NCI-H2196 treated with DMSO at 0.1 percent for 48 hours (cell line): Measurements from ENCODE around the gene ADI1.
A peak's percentile ranks its signal among the peaks of the same experiment; 100 is the strongest.
"Not testable (repeated sequence)": the region's sequence is repeated elsewhere in the genome, so short reads cannot be mapped to it uniquely, and the experiment has no call there.

ENCODE experiments used
- DNase-seq: peaks from one replicate; lab custom pipeline; 2025; ENCODE audit not compliant: unreplicated experiment; lab: John Stamatoyannopoulos, UW

The ADI1 gene

GRCh38 chr2:3464401-3465005 is 54.8 kb downstream of the ADI1 start:
- no peak for DNase-seq

DNA sequence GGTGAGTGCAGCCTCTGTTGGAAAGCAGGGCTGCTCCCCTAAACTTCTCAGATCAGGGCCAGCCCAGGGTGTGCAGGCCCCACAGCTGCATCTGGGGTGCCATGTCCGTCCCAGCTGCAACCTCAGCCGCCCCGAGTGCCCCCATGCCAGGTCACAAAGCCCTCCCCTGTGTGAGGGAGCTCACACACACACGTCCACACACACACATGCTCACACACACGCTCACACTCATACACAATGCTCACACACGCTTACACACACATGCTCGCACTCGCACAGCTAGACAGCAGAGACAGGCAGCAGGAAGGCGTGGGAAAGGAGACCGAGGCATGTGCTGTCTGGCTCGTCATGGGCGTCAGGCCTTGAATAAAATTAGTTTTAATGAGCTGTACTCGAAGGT is 55.4 kb downstream of the ADI1 start:
- no peak for DNase-seq

DNA sequence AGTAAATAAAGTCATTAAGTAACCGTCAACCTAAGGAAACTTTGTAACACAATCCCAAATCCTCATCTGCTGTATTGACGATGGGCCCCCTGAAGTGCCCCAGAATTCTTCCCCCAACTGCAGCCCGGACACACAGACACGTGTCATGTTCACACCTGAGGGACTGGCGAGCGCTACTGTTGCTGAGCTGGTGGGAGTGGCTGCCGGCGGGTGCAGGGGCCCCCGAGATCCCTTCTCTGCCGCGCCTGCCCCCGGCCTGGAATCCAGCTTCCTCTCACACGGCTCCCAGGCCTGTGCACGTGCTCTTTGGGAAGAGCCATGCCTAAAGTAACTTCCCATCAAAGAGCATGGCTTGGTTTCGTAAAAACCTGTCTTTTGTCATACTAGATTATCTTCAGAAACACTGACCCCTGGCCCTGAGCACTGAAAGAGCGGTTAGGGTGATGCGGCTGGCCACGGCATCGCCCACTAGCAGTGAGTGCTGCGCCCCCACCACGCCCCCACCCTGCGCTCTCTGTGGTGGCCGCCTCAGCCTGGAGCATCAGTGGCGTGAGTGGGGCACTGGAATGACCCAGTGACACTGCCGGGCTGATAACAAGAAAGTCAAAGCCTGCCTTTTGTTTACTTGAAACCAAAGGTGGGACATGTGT is 56.0 kb downstream of the ADI1 start:
- DNase-seq: no peak

- no peak for DNase-seq
These were observed 56.7 kb downstream of the ADI1 start for GRCh38 chr2:3462493-3463104.

DNA sequence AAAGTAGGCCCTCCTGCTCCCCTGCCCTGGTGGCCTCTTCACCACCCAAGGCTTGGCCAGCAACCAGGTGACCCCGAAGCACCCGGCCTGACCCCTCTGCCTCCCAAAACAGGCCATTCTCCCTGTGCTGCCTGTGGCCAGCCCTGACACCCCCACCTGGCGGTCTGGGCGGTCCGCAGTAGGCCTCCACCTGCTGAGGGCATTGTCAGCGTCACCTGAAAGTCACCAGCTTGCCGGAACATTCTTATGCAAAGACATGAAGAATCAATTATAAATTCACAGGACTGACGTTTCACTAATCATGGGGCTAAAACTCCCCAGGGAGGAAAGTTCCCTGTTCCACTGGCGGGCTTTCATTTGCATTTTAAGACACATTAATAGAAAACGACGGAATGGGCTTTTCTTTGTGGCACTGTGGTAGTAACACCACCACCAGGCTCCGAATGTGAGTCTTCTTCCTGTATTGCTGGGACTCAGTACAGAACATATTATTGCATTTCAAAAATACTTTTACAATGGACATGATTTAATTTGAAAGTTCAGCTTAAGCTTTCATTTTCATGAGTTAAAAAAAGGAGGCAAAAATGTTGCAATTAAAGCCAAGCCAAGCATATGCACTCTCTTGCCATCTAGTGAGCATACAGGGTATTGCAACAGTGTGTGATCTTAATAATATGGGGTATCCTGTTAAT is 57.4 kb downstream of the ADI1 start:
- no peak for DNase-seq

DNA sequence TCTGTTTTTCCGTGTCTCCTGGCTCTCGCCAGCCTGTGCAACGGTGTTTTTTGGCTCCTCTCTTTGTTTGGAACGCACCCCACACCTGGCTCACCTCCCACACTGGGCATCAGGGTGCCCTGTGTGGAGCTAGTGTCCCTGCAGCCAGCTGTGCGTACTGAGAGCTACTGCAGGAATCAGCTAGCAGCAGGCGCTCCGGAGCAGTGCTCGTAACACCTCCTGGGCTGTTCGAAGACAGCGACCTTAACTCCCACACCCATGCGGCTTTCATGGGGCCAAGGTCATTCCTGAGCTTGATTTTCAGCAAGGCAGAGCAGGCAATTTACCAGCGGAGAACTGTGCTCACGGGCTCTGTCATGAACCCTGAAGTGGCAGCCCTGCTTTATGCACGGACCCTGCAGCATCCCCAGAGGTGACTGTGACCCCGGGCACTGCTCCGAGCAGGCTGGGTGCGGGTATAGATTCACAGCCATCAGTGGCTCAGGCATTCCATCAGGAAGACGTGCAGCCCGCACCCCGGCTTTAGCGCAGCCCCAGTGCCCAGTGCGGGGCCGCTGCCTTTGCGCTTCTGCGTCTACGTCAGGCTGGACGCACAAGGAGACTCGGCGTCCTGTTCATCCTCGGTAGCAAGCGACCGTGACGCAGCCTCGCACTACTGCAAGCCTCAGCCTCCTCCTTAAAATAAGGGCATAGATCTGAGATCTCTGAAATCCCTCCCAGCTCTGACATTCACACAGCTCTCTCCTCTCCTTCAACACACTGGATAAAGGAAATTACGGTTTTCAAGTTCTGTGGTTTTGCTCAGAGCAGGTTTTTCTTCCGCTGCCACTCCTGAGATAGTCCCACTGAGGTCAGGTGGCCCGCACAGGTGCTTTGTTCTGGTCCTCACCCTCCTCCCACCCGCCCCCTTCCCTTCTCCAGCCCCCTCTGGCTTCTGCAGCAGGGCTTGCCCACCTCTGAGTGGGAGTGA is 58.2 kb downstream of the ADI1 start:
- no peak for DNase-seq

GRCh38 chr2:3460156-3460555 is 59.2 kb downstream of the ADI1 start:
- DNase-seq: no peak

DNA sequence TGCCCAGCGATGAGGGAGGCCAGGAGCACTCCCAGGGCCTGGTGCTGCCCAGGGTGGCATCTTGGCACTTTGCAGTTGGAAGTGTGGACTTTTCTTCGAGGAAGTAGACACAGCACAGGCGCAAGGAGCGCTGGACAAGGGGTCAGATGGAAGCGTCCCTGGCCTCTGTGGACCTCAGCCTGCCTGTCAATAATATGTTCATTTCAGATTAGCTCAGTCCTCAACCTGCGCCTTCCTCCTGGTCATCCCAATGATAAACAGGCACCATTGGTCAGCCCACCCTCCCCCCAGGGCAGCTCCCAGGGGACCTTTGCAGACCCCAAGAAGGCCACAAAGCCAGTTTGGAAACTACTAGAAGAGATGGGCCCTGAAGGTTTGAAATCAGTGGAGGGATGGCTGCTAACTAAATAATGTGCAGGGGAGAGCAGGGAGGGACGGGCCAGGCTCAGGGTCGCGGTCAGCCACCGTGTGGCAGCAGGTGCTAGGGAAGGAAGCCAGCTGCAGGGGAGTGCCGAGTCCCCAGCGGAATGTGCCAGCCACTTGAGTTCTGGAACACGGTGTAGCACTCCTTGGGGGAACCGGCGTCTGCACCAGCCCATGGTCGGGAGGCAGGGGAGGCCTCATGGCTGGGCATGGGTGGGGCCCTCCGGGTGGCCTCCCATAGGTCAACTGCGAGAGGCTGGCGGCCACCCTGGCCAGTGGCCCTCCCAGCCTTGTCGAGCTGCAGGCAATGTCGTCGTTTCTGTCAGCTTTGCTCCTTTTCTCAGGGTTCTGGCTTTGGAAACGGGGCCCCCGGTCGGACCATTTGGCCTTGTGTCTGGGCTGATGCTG is 59.9 kb downstream of the ADI1 start:
- DNase-seq: peak; percentile 7

DNA sequence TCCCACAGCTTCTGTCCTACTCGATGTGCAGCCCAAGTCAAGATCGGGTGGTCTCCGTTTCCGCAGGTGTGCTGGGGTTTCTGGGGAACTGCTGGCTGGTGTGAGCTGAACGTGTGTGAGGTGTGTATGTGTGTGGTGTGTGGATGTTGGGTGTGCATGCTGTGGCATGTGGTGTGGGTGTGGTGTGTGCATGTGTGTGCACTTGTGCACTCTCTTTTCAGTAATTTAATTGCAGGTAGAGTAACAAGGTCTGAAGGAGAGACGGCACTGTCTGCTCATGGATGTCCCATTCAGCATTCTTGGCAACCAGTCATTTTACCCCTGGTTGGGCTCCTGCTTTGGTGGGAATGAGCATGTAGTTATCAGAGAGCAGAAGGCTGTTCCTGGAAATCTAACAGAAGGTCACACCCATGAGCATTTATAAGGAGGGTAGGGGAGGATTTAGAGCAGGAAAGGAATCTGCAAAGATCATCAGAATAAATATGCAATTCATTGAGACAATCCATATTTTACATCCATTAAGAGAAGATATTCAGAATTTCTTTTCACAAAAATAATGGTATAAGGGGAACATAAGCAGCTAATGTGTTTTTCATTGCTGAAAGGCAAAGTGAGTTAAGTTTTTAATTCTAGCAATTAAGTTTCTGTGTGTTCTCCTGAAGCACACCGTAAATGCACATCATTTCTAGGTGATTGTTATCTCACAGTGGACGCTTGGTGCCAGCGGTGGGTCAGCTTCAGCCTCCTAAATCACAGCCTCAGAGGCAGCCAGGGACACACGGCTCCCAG is 60.7 kb downstream of the ADI1 start:
- DNase-seq: no peak

DNA sequence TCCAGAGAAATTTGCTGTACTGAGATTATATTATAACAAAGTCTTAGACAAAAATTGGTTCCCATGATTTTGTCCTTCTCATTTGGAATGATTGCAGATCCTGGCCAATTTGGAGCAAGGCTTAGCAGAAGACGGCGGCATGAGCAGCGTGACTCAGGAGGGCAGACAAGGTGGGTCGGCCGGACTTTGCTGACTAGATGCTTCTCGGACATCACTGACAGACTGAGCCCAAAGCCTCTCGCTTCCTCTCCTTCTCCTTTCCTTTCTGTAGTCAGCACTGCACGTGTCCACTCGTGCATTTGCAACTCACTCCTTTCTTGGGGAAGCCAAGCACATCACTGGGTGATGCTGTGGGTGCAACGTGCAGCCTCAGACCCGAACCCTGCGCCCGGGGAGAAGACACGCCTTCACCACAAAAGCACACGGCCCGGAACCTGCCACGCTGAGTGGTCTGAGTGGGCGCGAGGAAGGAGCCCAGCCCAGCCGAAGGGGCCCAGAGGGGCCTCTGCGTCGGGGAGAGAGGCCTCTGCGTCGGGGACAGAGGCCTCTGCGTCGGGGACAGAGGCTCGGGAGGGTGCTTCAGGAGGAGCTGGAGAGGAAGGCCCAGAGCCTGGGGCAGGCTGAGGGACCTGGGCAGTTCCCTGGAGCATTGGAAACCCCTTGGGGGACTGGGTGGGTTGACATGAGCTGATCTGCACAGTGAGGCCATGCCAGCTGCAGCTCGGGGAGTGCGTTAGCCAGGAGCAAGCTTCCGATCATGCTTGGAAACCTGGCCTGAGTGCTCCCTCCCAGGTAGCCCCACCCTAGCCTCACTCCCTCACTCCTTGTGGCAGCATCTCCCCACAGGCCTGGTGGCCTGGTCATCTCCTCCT is 61.6 kb downstream of the ADI1 start:
- DNase-seq: no peak

DNA sequence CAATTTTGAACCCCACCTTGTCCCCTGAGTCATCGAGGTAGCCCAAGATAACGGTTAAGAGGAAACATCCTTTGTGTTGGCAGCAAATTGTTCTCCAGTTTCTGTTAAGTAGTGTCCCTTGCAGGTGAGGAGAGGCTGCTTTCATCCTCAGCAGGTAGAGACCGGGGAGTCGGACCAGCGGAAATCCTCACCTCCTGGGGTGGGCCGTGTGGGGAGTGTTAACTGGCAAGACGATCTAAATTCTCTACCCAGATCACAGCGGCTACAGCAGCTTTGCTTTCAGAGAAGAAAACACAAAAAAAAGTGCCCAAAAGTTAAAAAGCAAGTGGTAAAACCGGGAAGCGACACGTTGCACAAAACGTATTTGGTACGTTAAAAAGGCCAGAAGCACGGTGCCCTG is 63.2 kb downstream of the ADI1 start:
- DNase-seq: no peak

DNA sequence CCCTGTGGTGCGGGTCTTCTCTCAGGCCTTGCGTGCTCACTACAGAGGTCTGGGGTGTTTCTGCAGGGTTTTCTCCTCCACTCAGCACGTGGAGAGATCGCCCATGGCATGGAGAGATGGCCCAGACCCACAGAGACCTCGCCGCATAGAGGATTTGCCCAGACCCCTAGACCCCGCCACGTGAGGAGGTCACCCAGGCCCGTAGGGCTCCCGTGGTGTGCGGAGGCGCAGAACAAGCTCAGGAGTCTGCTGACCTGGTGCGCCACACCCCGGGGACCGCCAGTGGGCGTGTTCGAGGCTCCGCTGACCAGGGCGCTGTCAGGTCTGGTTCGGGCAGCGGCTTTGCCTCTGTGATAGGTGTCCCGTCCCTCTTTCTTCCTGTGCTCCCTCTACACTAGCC is 64.5 kb downstream of the ADI1 start:
- no peak for DNase-seq

GRCh38 chr2:3454005-3454404 is 65.3 kb downstream of the ADI1 start:
- not testable (repeated sequence) for DNase-seq

DNA sequence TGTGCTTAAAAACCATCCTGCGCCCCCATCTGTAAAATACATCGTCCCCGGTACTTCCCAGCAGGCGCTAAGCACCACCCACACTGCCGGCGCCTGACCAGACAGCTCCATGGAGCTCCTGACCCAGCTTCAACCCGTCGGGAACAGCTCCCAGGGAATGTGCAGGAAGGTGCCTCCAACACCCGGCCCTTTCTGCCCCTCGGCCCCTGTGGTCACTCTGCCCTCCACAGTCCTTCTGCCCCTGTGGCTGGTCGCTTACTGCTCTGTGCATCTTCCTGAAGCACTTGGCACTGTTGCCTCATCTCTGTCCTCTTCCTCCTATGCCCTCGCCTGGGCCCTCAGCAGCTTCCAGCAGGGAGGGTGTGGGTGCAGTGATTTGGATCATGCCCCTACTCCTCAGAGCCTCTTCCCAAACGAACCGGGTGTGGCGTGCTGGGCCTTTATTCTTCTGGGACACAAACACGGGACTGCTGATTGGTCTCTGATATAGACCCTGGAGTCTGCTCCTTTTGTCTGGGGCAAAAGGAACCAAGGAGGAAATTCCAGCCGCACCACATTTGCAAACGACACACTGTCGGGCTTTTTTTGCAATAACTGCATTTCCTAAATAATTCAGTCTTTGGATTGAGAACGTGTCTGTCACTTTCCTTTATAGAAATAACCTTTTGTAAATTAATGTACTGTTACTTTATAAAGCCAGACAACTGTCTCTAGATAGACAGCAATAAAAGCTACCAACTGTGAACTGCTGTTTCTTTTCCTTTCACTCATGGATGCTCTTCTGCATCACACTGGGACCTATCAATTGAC is 65.9 kb downstream of the ADI1 start:
- no peak for DNase-seq

GRCh38 chr2:3451926-3452671 is 67.2 kb downstream of the ADI1 start:
- DNase-seq: no peak

GRCh38 chr2:3451169-3451568 is 68.2 kb downstream of the ADI1 start:
- DNase-seq: no peak
